Umbilical cord (tissue), 2 donors: ENCODE measurements around the gene ACVR1B. TPM values are rescaled to one million over a fixed set of nuclear protein-coding genes. Genes with fewer than 3 reads are reported as not detected.

Experiments used
- DNase-seq: peaks from one replicate; pipeline ENCODE4 v3.0.0-alpha.2; 2015; ENCODE audit warnings: low spot score
- total RNA-seq: library from RNA; depleted of rRNA; stranded (reverse); fragments of >200 nt; gene quantifications from one replicate; pipeline ENCODE4 v1.2.3, GENCODE V29; 2014; ENCODE audit warnings: low replicate concordance; ENCODE audit not compliant: insufficient read depth

The ACVR1B gene
- total RNA-seq, 1 donor from 2014 or later: 34.9 TPM

DNA sequence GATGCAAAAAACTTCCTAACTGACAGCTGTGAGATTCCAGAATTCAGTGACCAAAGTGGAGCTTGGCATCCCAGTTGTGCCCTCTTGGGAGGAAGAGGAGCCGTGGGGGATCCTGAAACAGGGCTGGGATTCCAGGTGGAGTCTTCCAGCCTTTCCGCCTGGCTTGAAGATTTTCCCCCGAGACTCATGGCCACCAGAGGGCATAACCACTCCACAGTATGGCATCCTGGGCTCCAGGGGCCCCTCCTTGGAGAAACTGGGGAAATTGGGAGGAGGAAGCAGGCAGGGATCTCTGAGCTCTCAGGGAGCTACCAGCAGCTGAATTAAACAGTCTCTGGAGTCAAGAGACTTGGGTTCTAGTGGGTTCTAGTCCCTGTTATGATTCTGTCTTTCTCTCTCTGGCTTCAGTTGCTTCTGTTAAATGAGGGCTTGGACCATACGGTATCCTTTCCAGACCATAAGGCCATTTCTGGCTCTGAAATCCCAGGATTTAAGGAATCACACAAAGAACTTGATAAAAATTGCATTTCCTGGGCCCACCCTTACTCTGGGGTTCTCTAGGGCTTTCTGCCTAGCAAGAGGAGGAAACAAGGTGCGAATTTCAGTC, 52.6 kb downstream of the ACVR1B start:
- DNase-seq: peak; percentile 77

GRCh38 chr12:52005218-52005902, 53.9 kb downstream of the ACVR1B start:
- DNase-seq: no peak

DNA sequence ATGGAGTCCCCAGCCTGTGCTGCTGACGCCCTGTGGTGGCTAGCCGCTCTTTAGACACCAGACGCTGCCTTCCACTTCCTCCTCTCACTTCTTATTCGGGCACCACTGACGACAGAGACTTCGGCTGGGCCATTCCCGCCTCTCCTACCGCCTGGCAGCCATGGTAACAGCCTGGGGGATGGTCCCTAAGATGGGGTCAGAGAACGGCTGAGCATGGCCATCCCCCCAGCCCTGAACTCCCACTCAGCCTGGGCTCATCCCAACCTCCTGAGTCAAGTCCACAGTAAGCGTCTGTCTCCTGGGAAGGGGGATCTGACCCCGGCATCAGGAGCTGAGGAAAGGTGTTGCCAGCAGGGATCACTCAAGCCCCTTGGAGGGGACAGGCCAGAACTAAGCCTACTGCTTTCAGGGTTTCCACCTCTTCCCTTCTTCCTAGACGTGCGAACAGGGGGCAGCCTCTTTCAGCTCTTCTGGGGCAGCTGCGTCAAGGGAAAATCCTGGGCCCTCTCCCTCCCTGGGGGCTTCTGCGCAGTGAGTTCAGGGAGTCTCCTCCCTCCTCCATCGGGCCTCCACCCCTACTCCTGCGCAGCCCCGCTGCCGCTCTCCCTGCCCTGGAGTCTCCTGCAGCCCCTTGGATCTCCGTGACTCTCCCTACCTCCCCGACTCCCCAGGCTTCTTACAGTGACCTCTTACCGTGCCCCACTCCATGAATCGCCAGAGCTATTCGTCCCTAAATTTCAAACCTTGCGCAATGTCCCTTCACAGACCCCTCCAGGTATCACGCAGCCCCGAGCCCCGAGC, 54.6 kb downstream of the ACVR1B start:
- DNase-seq: peak; percentile 39

DNA sequence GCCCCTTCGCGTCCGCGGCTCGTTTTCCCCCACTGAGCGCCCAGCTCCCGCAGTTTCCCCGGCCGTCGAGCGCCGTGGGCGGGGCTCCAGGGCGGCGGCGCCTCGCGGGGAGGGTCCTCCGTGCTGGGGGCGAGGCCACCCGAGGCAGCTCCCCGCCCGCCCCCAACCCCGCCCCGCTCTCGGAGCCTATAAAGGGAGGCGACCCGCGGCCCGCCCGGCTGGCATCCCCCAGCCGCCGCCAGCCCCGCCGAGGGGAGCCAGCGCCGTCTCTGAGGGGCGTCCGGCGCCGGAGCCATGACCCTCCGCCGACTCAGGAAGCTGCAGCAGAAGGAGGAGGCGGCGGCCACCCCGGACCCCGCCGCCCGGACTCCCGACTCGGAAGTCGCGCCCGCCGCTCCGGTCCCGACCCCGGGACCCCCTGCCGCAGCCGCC, 55.2 kb downstream of the ACVR1B start, which contains the start of gene TAMALIN:
TAMALIN (plus strand) TSS at position 221 of the 432 bp plus-strand sequence; CDS start at position 295, 74 bp downstream.
- DNase-seq: peak; percentile 86

GRCh38 chr12:52007158-52007921, 55.8 kb downstream of the ACVR1B start:
- DNase-seq: peak; percentile 46

GRCh38 chr12:52007982-52008510, 56.5 kb downstream of the ACVR1B start:
- DNase-seq: no peak

GRCh38 chr12:52009081-52009751, 57.7 kb downstream of the ACVR1B start:
- no peak for DNase-seq

- DNase-seq: peak; percentile 97
Measured at GRCh38 chr12:52010152-52010622, 58.7 kb downstream of the ACVR1B start.

DNA sequence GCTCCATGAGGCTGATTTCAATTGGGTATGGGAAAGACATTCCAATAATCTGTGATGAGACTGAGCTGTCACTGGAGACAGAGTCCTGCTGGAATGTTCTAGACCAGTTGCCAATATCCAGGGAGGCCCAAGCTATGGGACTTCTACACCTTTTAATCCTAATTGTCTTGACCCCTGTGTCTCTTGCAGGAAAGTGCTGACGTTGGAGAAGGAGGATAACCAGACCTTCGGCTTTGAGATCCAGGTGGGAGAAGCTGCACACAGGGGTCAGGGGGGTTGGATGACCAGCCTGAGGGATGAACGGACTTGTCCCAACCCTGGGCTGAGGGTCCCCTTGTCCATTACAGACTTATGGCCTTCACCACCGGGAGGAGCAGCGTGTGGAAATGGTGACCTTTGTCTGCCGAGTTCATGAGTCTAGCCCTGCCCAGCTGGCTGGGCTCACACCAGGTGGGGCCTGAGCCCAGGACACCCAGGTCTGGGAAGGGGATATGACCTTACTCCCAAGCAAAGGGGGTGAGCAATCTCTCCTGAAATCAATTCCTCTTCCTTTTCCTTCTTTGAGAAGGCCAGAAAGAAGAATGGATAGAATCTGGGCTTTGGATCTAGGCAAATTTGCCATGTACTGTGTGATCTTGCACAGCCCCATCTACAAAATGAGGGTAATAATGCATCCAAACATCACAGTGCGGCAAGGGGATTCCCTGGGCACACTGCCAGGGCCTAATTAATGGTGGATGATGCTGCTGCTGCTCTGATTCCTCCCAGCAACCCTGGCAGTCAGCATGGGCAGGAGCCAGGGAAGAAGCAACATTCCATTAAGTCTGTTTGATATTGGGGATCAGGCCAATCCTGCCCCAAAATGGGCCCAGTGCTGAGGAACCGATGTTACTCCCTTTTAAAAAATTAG, 59.4 kb downstream of the ACVR1B start:
- no peak for DNase-seq

GRCh38 chr12:52011602-52012214, 60.2 kb downstream of the ACVR1B start:
- DNase-seq: no peak

GRCh38 chr12:52013626-52014310, 62.3 kb downstream of the ACVR1B start:
- no peak for DNase-seq

GRCh38 chr12:52014567-52015530, 63.4 kb downstream of the ACVR1B start:
- DNase-seq: no peak

- peak; percentile 52 for DNase-seq
Measured at GRCh38 chr12:52015532-52016041, 64.1 kb downstream of the ACVR1B start.

DNA sequence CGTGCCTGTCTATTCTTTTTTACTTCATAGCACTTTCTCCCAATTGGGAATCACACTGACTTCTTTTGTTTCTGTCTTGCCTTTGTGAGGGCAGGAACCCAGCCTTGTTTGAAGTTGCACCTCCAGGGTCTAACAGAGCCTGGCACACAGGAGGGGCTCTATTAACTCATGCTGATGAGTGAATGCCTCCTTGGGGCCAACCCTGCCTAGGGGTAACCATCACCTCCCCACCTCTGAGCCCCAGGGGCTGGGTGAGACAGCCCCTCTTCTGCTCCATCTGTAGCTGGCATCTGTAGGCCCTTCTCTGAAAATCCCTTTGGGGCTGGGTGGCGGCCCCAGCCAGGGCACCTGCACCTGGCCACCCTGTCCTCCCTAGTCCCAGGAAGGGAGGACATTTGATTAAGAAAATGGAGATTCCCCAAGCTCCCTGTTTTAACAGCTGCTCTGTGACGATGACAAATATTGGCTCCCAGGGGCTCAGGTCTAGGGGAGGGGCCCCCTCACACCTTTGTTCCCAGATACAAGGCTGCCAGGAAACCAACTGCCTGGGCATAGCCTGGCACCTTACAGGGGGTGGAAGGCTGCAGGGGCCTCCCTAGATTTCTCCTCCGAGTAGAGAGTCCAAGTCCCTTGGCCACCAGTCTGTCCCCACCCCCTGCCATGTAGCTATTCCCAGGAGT, 67.1 kb downstream of the ACVR1B start:
- no peak for DNase-seq

GRCh38 chr12:52019113-52019770, 67.7 kb downstream of the ACVR1B start:
- no peak for DNase-seq
